Neural cell (in vitro differentiated cells): ENCODE measurements around the gene PARP11. TPM values are rescaled to one million over a fixed set of nuclear protein-coding genes. Genes with fewer than 3 reads are reported as not detected.

Source experiments
- H2AFZ ChIP-seq: fragments of 200-600, 300-800 bp; sonication (generic), shearing (Covaris generic); 2 replicates; pipeline ENCODE4 v1.6.0; 2014; ENCODE audit warnings: low read depth, mild to moderate bottlenecking, antibody characterized with exemption, low read length, moderate library complexity
- H3F3A ChIP-seq: fragments of 200-600 bp; shearing (Covaris generic); 2 replicates; pipeline ENCODE4 v1.6.1; 2016; ENCODE audit warnings: mild to moderate bottlenecking, moderate library complexity, mixed read lengths, antibody characterized with exemption, low read length; ENCODE audit not compliant: insufficient read depth, poor library complexity, severe bottlenecking
- H3K27ac ChIP-seq: fragments of 200-600, 300-800 bp; sonication (generic), shearing (Covaris generic); 2 replicates; pipeline ENCODE4 v1.5.1; 2014; ENCODE audit warnings: mild to moderate bottlenecking, low read length, moderate library complexity
- H3K27me3 ChIP-seq: fragments of 300-800, 200-600 bp; sonication (generic), shearing (Covaris generic); 2 replicates; pipeline ENCODE4 v1.6.0; 2014; ENCODE audit warnings: mild to moderate bottlenecking, low read depth, low read length, moderate library complexity; ENCODE audit not compliant: insufficient read depth
- H3K36me3 ChIP-seq: fragments of 300-800, 200-600 bp; sonication (generic), shearing (Covaris generic); 2 replicates; pipeline ENCODE4 v1.5.1; 2014; ENCODE audit warnings: mild to moderate bottlenecking, antibody characterized with exemption, low read length, moderate library complexity; ENCODE audit not compliant: insufficient read depth
- H3K4me2 ChIP-seq: fragments of 300-800, 200-600 bp; sonication (generic), shearing (Covaris generic); 2 replicates; pipeline ENCODE4 v1.6.0; 2014; ENCODE audit warnings: mild to moderate bottlenecking, low read length
- H3K4me3 ChIP-seq: fragments of 300-800, 200-600 bp; sonication (generic), shearing (Covaris generic); 2 replicates; pipeline ENCODE4 v1.5.1; 2014; ENCODE audit warnings: mild to moderate bottlenecking, low read length, moderate library complexity
- H3K79me2 ChIP-seq: fragments of 200-600 bp; shearing (Covaris generic); replicated peaks from 2 replicates; pipeline ENCODE4 v1.6.0; 2014; ENCODE audit warnings: mild to moderate bottlenecking, low read length, moderate library complexity; ENCODE audit not compliant: insufficient read depth
- H3K9ac ChIP-seq: fragments of 300-800, 200-600 bp; sonication (generic), shearing (Covaris generic); 2 replicates; pipeline ENCODE4 v1.6.1; 2016; ENCODE audit warnings: mild to moderate bottlenecking, low read length, mixed read lengths
- H3K9me2 ChIP-seq: fragments of 200-600 bp; shearing (Covaris generic); 2 replicates; pipeline ENCODE4 v1.6.1; 2016; ENCODE audit warnings: mild to moderate bottlenecking, low read length, mixed read lengths; ENCODE audit not compliant: insufficient read depth
- H3K9me3 ChIP-seq: fragments of 200-600, 300-800 bp; sonication (generic), shearing (Covaris generic); 2 replicates; pipeline ENCODE4 v1.6.1; 2016; ENCODE audit warnings: mild to moderate bottlenecking, mixed run types, low read length, moderate library complexity, mixed read lengths
- H4K20me1 ChIP-seq: fragments of 200-600 bp; shearing (Covaris generic); 2 replicates; pipeline ENCODE4 v1.6.1; 2016; ENCODE audit warnings: mild to moderate bottlenecking, mixed run types; ENCODE audit not compliant: insufficient read depth
- CTCF ChIP-seq: fragments of 450-650 bp; IDR thresholded peaks from 2 replicates; pipeline ENCODE4 v1.5.1; 2014; ENCODE audit warnings: antibody characterized with exemption, mild to moderate bottlenecking, moderate library complexity; ENCODE audit not compliant: poor library complexity, severe bottlenecking
- EP300 ChIP-seq: fragments of 450-650 bp; conservative IDR thresholded peaks from 2 replicates; pipeline ENCODE4 v1.6.1; 2014; ENCODE audit warnings: antibody characterized with exemption, mild to moderate bottlenecking, moderate library complexity; ENCODE audit not compliant: poor library complexity, severe bottlenecking
- EZH2 ChIP-seq: fragments of 200-600, 300-800 bp; shearing (Covaris generic), sonication (generic); IDR thresholded peaks from 2 replicates; pipeline ENCODE4 v1.6.1; 2014; ENCODE audit warnings: antibody characterized with exemption, low read length, borderline replicate concordance, mild to moderate bottlenecking; ENCODE audit not compliant: insufficient read depth, poor library complexity, severe bottlenecking
- MXI1 ChIP-seq: fragments of 450-650 bp; conservative IDR thresholded peaks from 2 replicates; pipeline ENCODE4 v1.6.1; 2014; ENCODE audit warnings: antibody characterized with exemption, mild to moderate bottlenecking; ENCODE audit not compliant: poor library complexity, severe bottlenecking
- POLR2AphosphoS5 ChIP-seq: IDR thresholded peaks from 2 replicates; pipeline ENCODE4 v1.6.1; 2012
- RAD21 ChIP-seq: fragments of 450-650 bp; conservative IDR thresholded peaks from 2 replicates; pipeline ENCODE4 v1.6.1; 2014; ENCODE audit warnings: antibody characterized with exemption, mild to moderate bottlenecking, moderate library complexity
- REST ChIP-seq: IDR thresholded peaks from 2 replicates; pipeline ENCODE4 v1.6.1; 2012; ENCODE audit warnings: borderline replicate concordance
- SMC3 ChIP-seq: fragments of 450-650 bp; conservative IDR thresholded peaks from 2 replicates; pipeline ENCODE4 v1.6.1; 2014; ENCODE audit warnings: antibody characterized with exemption, mild to moderate bottlenecking, moderate library complexity; ENCODE audit not compliant: poor library complexity
- TAF1 ChIP-seq: IDR thresholded peaks from 2 replicates; pipeline ENCODE4 v1.6.1; 2012; ENCODE audit warnings: low read depth
- polyA plus RNA-seq: library from polyadenylated mRNA; depleted of rRNA; stranded (reverse); fragments of >200 nt; gene quantifications from 2 replicates; pipeline ENCODE4 v1.2.3, GENCODE V29; 2014

Gene PARP11
- polyA plus RNA-seq, 1 donor from 2014 or later, result 20.3 TPM

GRCh38 chr12:3892631-3893030 lies 19.4 kb upstream of the PARP11 start:
- Histone ChIP-seq H3K4me3 (no peak overlapping the region), H3K4me2 (no peak overlapping the region), H3K9me2 (no peaks in the 10 kb centered on the region), H3K27me3 (no peaks in the 10 kb centered on the region), H3F3A (no peaks in the 10 kb centered on the region), H3K9ac (no peak overlapping the region), H3K27ac (no peak overlapping the region), H2AFZ (no peak overlapping the region), H3K9me3 (no peaks in the 10 kb centered on the region), H3K36me3 (no peaks in the 10 kb centered on the region), H4K20me1 (no peaks in the 10 kb centered on the region), H3K79me2 (no peaks in the 10 kb centered on the region)
- TF ChIP-seq POLR2AphosphoS5 (no peak), EZH2 (no peak), EP300 (no peak), RAD21 (no peak), MXI1 (no peak), TAF1 (no peak), CTCF (no peak), SMC3 (no peak), REST (no peak)

- Histone ChIP-seq H3F3A (no peaks in the 10 kb centered on the region), H3K9me3 (no peaks in the 10 kb centered on the region), H3K4me3 (no peak overlapping the region), H3K27ac (no peak overlapping the region), H3K9me2 (no peaks in the 10 kb centered on the region), H3K79me2 (no peaks in the 10 kb centered on the region), H4K20me1 (no peaks in the 10 kb centered on the region), H3K4me2 (no peak overlapping the region), H3K27me3 (no peaks in the 10 kb centered on the region), H3K36me3 (no peaks in the 10 kb centered on the region), H2AFZ (no peak overlapping the region), H3K9ac (no peak overlapping the region)
- TF ChIP-seq EP300, result no peak
- TF ChIP-seq CTCF, result no peak
- TF ChIP-seq TAF1, result no peak
- no peak for TF ChIP-seq EZH2
- no peak for TF ChIP-seq MXI1
- TF ChIP-seq POLR2AphosphoS5, result no peak
- no peak for TF ChIP-seq REST
- no peak for TF ChIP-seq SMC3
- TF ChIP-seq RAD21, result no peak
These were observed 18.0 kb upstream of the PARP11 start for GRCh38 chr12:3891201-3891600.
